IPS-18c (cell line): ENCODE measurements around the gene OTUB2.
A peak's percentile ranks its signal among the peaks of the same experiment; 100 is the strongest.

Experiments used
- H3K4me3 ChIP-seq: 2 replicates; pipeline ENCODE4 v1.7.0; 2013; ENCODE audit warnings: low read depth, mild to moderate bottlenecking, low read length, moderate library complexity; ENCODE audit not compliant: insufficient read depth
- H3K9me3 ChIP-seq: one replicate; pipeline ENCODE4 v1.6.1; 2013; ENCODE audit warnings: mild to moderate bottlenecking, low read length, moderate library complexity; ENCODE audit not compliant: control insufficient read depth, insufficient read depth

The OTUB2 gene

DNA sequence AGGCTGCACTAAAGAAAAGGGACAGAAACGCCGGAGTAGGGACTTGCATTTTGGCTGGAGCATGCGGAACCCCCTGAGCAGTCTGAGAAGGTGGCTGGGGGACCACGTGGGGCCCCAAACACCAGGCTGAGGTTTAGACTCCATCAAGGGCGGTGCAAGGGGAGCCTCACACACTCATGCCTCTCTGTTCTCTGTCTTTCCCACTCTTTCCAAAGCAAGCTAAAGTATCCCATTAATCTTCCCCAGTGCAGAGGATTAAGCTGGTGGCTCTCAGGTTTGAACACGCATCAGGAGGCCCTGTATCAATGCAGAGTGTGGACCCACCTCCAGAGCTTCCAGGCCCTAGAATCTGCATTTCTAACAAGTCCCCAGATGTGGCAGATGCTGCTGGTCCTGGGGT lies 15.5 kb upstream of the OTUB2 start:
- H3K9me3 ChIP-seq: no peaks in the 10 kb centered on the region
- no peak overlapping the region for H3K4me3 ChIP-seq

DNA sequence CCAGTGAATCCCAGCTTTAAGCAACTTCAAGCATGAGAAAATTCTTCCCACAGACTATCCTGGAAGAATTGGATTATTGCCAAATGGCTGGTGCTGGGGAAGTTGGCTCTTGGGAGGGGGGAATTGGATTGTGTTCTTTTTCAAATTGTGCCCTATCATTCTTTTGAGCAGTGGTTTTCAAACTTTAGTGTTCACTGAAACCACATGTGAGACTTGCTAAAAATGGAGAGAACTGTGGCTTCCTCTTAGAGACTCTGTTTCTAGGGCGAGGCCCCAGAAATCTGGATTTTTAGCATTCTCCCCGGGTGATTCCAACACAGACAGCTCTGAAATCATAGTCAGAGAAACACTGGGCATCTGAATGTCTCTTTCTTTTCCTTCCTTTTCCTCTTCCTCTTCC lies 14.3 kb upstream of the OTUB2 start:
- H3K4me3 ChIP-seq: no peak overlapping the region
- H3K9me3 ChIP-seq: no peaks in the 10 kb centered on the region

DNA sequence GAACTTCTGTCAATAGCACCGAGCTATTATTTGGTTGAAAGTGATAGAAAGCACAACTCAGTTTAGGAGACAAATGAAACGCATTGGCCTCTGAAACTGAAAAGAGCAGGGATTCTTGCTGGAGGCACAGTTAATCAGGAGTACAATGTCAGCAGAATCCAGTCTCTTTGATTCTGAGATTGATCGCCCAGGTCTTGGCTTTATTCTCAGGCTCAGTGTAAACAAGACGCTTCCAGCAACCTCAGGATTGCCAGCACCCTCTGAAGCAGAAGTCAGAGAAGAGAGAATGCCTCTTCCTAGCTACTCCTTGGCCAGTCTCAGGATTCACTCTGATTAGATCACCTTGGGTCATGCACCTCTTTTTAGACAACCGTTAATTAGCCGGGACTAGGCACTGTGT lies 11.8 kb upstream of the OTUB2 start:
- no peak overlapping the region for H3K4me3 ChIP-seq
- no peaks in the 10 kb centered on the region for H3K9me3 ChIP-seq

DNA sequence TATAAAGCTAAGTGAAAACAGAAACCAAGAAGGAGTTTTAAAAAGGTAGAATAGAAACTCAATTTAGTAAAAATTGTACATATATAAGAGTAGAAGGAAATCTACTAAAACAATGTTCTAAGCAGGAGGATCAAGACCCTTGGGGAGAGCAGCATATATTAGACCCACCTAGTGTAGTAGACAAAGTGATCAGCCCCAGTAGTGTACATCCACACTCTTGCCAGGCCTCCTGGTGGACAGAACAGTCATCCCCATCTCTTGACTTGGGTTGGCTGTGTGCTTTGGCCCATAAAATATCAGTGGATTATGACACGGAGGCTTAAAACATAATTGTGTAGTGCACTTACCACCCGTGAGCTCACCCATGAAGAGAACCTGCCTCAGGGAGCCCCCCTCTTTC lies 10.9 kb upstream of the OTUB2 start:
- H3K4me3 ChIP-seq: no peak overlapping the region
- no peaks in the 10 kb centered on the region for H3K9me3 ChIP-seq

DNA sequence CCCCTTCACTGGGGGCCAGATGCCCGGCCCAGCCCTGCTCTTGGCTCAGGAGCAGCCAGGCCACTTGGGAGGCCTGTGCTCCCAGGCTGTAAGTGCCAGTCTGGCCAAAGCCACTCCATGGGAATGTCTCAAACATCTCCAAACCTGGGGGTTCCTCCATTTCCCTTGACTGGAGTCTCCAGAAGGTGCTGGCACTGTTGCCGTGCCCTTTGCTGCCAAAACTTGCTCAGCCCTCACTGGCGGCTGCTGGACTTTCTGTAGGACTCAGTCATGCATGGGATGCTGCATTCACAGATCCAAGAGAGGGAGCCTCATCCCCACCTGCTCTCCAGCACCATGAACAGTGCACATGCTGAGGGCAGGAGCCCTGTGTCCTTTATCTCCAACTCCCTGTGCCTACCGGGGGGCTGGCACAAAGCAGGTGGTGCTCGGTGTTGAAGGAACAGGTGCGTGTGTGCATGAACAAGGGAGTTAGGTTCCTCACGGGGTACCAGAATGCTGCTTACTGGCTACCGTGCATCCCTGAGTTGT lies 9.6 kb upstream of the OTUB2 start:
- no peaks in the 10 kb centered on the region for H3K9me3 ChIP-seq

DNA sequence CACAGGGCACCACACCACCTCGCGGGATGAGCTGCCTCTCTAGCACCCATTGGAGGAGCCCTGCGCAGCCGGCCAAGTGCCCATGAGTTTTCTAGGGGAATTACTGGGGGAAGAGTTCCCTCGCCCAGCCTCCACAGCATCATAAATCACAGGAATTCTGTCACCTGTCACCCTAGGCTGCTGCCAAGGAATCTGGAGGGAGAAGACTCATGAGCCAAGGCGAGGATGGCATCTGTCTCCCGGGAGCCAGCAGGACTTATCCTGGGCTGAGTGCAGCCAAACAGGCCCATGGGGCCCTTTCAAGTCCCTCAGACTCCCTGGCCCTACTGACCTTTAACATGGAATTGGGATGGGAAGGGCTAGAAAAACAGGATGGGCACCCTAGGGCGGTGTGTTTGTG lies 7.8 kb upstream of the OTUB2 start:
- Histone ChIP-seq H3K9me3 (no peaks in the 10 kb centered on the region), H3K4me3 (no peak overlapping the region)

More for the DNA sequence above, 9.6 kb upstream of the OTUB2 start:
- no peak overlapping the region for H3K4me3 ChIP-seq

DNA sequence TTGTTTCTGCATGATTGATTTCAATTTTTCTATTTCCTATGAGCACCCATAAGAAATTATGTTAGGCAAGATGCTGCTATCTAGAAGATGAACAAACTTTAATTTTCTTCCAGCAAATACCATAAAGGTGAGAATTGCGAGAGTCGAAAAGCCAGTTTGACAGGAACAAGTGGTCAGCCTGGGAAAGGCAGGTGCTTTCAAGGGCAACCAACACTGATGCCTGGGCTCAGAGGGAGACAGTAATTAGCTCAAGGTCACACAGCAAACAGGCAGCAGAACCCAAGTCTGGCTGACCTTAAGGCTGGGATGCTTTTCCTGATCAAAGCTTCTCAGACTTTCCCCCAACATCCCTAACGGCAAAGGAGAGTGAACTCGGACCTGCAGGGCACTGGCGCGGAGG lies 6.8 kb upstream of the OTUB2 start:
- Histone ChIP-seq H3K4me3 (no peak overlapping the region), H3K9me3 (no peaks in the 10 kb centered on the region)

DNA sequence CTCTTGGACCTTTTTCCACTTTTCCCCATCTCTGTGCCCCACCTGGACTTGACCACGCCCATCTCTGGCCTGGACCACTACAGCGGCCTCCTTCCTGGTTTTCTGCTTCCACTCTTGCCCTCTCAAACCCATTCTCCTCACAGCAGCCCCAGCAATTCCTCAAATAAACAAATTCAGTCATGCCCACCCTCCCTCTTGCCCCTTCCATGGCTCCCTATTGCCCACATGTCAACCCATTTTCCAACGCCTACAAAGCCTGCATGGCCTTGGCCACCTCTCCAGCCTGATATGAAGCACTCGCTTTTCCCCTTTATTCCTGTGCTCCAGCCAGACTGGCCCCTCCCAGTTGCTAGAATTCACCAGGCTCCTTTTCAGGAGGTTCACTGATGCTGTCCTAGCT lies 5.9 kb upstream of the OTUB2 start:
- Histone ChIP-seq H3K4me3 (no peak overlapping the region), H3K9me3 (no peaks in the 10 kb centered on the region)

DNA sequence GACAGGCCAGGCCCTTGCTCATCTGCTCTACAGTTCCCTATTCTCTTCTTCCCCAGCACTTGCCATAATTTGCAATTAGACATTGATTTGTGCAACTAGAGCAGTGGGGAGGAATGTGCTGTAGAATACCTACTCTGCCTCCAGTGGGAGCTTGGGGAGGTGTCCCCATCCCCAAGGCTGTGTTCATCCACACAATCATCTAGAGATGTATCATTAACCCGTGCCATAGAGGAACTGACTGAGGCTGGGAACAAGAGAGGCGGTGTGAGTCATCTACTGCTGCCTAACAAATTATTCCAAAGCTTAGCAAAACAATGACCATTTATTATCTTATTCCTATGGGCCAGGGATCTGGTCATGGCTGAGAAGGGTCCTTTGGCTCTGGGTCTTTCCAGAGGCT lies 5.1 kb upstream of the OTUB2 start:
- Histone ChIP-seq H3K4me3 (no peak overlapping the region), H3K9me3 (no peaks in the 10 kb centered on the region)

DNA sequence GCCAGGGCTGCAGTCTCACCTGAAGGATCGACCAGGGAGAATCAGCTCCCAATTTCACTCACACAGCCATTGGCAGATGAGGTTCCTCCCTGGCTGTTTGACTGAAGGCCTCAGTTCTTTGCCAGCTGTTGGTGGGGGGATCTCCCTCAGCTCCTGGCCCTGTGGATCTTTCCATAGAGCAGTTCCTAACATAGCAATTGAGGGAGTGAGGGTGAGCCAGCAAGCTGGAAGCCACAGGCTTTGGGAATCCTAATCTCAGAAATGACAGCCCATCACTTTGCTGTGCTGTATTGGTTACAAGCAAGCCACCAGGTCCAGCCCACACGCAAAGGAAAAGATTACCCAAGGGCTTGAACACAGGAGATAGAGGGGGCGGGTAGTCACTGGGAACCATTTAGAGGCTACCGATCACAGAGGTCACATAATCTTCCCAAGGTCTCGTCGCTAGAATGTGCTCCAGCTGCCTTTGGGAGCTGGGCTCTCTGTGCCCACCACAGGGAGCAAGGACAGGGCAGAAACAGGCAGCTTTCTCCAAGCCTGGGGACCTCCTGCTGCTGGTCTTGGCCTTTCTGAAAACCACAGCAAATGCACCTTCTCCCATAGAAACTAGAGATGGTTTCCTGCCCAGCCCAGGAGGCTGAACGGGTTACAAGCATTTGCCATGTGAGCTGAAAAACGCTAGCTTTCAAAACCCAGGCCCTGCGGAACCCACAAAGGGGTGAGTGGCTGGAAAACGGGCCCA lies 4.6 kb upstream of the OTUB2 start:
- Histone ChIP-seq H3K9me3 (no peaks in the 10 kb centered on the region), H3K4me3 (no peak overlapping the region)

DNA sequence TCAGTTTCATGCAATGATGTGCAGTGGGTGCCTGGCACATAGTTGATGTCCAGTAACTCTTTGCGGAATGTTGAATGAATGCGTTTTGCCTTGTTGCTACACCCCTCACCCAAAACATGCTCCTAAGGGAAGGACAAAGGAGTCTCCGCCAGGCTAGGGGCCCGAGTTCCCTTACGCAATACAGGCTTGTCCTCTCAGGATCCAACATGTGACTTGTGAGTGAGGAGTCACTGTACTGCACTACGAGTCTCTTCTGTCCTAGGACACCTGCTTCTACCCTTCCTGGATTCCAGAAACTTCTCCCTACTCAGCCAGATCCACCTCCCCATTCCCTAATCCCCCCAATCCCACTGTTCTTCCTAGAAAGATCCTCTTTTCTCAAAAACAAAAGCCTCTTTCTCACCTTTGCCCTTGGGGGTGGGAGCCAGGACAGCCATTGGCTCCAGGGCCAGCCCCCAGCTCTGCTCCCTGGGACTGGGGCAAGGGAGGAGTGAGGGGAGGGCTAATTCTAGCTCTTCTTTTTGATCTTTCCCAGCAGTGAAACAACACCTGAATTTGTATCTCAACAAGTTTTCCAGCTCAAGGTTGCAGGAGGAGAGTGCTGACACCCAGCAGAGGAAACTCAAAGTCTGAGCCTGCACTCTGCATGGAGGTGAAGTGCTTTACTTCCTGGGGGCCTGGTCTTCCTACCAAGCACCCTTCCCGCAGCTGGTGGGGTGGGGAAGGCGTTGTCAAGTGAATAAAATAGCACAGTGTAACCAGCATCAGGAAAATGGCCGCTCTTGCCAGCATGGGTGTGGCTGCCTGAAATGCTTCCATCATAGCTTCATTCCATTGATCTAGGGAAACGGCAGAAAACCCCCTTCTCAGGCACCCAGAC lies 3.4 kb upstream of the OTUB2 start:
- no peak overlapping the region; the same call in 1 of the 2 replicates for H3K4me3 ChIP-seq

DNA sequence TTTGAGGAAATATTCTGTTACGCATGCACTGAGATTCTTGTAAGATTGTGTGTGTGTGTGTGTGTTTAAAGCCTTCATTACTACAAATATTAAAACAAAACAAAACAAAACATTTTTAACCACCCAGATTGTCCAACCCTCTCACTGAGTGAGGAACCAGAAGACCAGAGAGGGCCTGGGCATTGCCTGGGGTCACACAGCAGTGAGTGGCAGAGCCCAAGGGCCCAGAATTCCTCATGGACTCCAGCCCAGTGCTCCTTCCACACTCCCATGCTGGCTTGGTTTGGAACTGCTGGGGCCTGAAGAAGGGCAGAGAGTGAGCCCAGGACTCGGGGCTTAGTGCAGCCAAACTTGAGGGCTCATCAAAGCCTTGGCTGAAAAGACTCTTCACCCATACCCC lies 1.6 kb upstream of the OTUB2 start:
- no peak overlapping the region for H3K4me3 ChIP-seq
- H3K9me3 ChIP-seq: no peaks in the 10 kb centered on the region

More for the DNA sequence above, 3.4 kb upstream of the OTUB2 start:
- no peaks in the 10 kb centered on the region for H3K9me3 ChIP-seq

DNA sequence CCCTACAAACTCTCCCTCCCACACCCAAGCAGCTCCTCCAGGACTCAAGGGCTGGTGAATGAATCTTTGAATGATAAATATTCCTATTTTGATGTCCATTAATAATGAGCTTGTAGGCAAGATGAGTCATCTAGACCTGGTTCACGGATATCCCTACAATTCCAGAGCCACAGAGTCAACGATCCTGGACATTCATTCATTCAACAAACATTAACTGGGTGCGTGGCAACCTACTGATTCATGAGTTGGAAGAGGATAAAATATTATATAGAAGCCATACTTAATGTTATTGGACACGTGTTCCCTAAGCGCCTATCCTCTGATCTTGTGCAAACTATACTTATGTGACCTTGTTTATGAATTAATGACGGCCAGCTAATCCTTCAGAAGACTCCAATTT lies 420 bp upstream of the OTUB2 start:
- H3K9me3 ChIP-seq: no peaks in the 10 kb centered on the region
- H3K4me3 ChIP-seq: no peak overlapping the region

DNA sequence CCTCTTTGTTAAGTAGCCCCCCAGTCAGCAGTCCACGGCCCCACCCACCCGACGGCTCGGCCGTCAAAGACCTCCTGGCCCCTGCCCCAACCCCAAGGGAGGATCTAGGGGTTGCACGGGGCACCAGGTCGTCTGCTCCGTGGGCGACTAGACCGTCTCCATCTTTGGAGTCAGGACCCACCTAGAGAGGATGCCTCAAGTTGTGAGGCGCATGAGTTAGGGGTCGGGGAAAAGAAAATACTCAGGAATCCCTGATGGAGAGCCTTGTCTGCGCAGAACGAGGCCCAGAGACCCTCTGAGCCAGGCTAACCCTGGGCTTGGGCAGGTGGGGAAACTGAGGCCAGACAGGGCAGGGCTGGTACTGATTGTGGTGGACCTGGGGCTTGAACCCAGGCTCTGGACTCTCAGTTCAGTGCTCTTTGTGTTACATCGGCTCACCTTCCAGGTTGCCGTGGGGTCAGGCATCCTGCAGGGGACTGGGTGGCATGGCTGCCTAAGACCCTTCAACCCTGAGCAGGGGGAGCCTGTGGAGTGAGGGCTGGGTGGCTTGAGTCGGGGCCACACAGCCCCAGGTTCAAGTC lies 839 bp downstream of the OTUB2 start:
- Histone ChIP-seq H3K4me3 (peak overlapping the region; percentile 46), H3K9me3 (no peaks in the 10 kb centered on the region)

DNA sequence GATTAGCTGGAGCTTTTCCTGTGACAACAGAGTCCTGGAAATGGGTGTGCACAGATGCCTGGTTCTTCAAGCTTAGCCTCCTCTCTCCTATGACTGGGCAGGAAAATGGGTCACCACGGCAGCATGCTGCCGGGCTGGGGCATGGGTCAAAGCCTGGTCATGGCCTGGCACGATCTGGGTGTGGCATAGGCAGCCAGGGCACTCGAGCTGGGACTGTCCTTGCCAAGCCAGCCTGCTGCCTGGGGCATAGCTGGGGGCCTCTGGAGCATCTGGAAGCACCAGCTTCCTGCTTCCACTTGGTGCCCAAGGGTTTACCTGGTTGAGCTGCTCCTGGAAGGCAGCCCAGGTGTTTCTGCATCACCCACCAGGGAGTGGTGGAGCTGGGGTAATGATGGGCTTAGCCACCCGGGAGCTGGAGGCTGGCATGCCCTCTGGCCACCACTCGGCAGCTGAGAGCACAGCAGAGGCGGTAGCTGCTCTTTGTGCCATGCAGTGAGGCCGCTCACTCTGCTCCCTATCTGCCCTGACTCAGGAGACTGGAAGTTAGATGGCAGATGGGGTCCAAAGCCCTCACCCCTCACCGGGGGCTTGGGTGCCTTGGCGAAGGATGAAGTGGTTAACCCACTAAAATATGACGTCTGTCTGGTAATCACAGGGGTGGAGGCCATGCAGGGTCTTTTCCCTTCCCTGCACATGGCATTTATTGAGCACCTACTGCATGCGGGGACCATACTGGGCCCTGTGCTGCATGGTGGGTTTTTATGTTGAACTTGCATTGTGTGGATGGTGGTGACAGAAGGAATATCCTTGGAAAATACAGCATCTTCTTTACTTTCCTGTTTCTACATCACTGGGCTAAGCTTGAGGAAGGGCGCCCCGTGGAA lies 1.7 kb downstream of the OTUB2 start:
- Histone ChIP-seq H3K4me3 (no peak overlapping the region), H3K9me3 (no peaks in the 10 kb centered on the region)

DNA sequence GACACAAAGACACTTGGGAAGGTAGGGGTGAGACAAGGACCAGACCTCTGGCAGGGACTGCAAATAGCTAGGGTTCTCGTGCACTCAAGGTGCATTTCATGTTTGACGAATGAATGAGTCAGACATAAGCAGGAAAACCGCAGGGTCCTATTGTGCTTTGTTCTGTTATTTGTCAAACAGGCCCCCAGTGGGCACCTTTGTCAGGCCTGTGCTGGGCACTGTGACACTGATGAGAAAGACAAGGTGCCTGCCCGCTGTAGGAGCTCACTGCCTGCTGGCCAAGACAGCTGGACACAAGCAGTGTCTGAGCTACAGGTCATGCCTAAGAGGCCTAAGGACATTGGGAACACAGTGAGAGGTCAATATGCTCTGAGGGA lies 2.3 kb downstream of the OTUB2 start:
- H3K9me3 ChIP-seq: no peaks in the 10 kb centered on the region
- H3K4me3 ChIP-seq: no peak overlapping the region

DNA sequence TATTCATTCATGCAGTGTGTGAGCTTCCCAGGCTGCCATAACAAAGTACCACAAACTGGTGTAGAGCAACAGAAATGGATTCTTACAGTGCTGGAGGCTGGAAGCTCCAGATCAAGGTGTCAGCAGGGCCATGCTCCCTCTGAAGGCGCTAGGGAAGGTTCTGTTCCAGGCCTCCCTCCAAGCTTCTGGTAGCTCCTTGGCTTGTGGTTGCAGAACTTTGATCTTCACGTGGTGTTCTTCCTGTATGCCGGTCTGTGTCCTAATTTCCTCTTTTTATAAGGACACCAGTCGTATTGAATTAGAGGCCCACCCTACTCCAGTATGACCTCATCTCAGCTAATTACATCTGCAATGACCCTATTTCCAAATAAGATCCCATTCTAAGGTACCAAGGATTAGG lies 3.1 kb downstream of the OTUB2 start:
- Histone ChIP-seq H3K9me3 (no peaks in the 10 kb centered on the region), H3K4me3 (no peak overlapping the region)
